ENCODE measurements around the gene ELF5.

DNA sequence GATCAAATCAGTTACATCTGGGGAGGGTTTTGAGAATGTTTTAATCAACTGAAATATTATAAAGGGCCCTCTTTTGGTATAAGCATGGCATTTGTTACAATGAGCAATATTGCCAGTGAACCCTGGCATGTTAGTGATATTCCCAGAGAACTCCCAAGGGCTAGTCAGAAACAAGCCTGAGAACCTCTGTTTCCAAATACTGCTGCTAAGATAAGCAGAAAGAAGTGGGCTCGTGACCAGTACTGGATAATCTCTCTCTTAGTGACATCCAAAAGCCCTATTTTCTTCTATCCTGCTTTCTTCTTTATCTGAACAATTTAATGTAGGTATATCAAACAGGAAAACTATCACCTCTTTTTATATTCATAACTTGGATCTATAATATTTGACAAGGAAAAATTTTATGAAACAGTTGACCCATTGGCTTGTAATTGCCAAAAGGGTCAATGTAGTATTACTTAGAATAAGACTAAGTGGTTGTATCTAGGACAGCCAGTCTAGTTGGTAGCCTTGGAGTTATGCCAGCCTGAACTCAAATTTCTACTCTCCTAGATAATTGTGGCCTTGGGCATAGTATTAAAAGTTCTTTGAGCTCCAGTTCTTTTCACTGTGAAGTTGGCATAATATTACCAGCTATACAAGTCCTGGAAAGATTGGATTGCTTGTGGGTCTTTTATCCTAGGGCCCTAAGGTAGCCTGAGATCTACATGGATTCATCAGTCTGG is 59.1 kb downstream of the ELF5 start:
- TF ChIP-seq CTCF (IDR thresholded peaks at IDR 0.05), result no peak
- TF ChIP-seq POLR2A (IDR thresholded peaks at IDR 0.05), result no peak
